A673 (cell line): ENCODE measurements around the gene MTOR.

ENCODE experiments used
- CTCF ChIP-seq: fragments of 300-800, 200-600 bp; sonication (generic); conservative IDR thresholded peaks from 2 replicates; pipeline ENCODE4 v1.5.1; 2017; ENCODE audit warnings: low read depth, mild to moderate bottlenecking, antibody characterized with exemption, low read length, moderate library complexity, mixed read lengths
- EZH2 ChIP-seq: fragments of 200-600 bp; sonication (generic); IDR thresholded peaks from 2 replicates; pipeline ENCODE4 v1.6.1; 2017; ENCODE audit warnings: borderline replicate concordance, low read depth, mild to moderate bottlenecking, mixed read lengths, antibody characterized with exemption, low read length; ENCODE audit not compliant: poor library complexity, severe bottlenecking

GRCh38 chr1:11099310-11100148 is 162.8 kb downstream of the MTOR start, which contains the start of gene EXOSC10:
- TF ChIP-seq CTCF (no peak), EZH2 (no peak)
